Stomach (tissue), 4 donors: ENCODE results near the gene ZMYND15.

Experiments used
- POLR2AphosphoS5 ChIP-seq, 3 donors: sonication (generic); formaldehyde crosslinking; IDR thresholded peaks; one replicate each; pipeline ENCODE4 v1.6.1; 2016; ENCODE audit warnings: antibody characterized with exemption in 3 of 3
- TF ChIP-seq, protein P1 (sequence below), 7 experiments: fragments of 450-650 bp in 4 of 7; fragments of 200-600 bp in 3 of 7; sonication (generic) in 3 of 7; IDR thresholded peaks; one replicate each; pipeline ENCODE4 v1.5.1; 2016 to 2019; ENCODE audit warnings: antibody characterized with exemption in 7 of 7, control low read depth in 2 of 7, mild to moderate bottlenecking in 1 of 7

GRCh38 chr17:4724650-4725049 is 15.0 kb upstream of the ZMYND15 start:
- TF ChIP-seq, protein P1, sequence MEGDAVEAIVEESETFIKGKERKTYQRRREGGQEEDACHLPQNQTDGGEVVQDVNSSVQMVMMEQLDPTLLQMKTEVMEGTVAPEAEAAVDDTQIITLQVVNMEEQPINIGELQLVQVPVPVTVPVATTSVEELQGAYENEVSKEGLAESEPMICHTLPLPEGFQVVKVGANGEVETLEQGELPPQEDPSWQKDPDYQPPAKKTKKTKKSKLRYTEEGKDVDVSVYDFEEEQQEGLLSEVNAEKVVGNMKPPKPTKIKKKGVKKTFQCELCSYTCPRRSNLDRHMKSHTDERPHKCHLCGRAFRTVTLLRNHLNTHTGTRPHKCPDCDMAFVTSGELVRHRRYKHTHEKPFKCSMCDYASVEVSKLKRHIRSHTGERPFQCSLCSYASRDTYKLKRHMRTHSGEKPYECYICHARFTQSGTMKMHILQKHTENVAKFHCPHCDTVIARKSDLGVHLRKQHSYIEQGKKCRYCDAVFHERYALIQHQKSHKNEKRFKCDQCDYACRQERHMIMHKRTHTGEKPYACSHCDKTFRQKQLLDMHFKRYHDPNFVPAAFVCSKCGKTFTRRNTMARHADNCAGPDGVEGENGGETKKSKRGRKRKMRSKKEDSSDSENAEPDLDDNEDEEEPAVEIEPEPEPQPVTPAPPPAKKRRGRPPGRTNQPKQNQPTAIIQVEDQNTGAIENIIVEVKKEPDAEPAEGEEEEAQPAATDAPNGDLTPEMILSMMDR (IDR thresholded peaks at IDR 0.05): no peak
- TF ChIP-seq POLR2AphosphoS5 (IDR thresholded peaks at IDR 0.05): no peak
